ENCODE measurements around the gene SOWAHA. TPM values are rescaled to one million over a fixed set of nuclear protein-coding genes. Genes with fewer than 3 reads are reported as not detected.

SOWAHA gene
- total RNA-seq, 4 donors from 2014 or later: 0.27 to 0.87 TPM; not detected in 2

- H3K4me3 ChIP-seq: no peak overlapping the region
- H3K27me3 ChIP-seq: no peaks in the 10 kb centered on the region
- H3K9me3 ChIP-seq: no peaks in the 10 kb centered on the region
- ATAC-seq: no peak
- peaks cover 0 to 88% (median 38%) of the 10 kb centered on the region in 3 donors for H3K4me1 ChIP-seq
- no peaks in the 10 kb centered on the region for H3K36me3 ChIP-seq
- WGBS, 2 donors (ENCODE audit: low coverage in 1 of 2): 90 to 100% methylated on average over 1 to 5 of the region's 12 CpGs
- H3K27ac ChIP-seq: peak overlapping the region in 3 of 4 donors; percentile 86 to 88 (median 87)
- TF ChIP-seq POLR2A (IDR thresholded peaks at IDR 0.05): no peak
- no peak for TF ChIP-seq EP300 (IDR thresholded peaks at IDR 0.05)
- no peak for TF ChIP-seq CTCF (IDR thresholded peaks at IDR 0.05)
- no peak for TF ChIP-seq POLR2AphosphoS5 (IDR thresholded peaks at IDR 0.05)
These were observed 39.3 kb upstream of the SOWAHA start for GRCh38 chr5:132773601-132774355.

- Histone ChIP-seq H3K27me3 (no peaks in the 10 kb centered on the region), H3K4me1 (peaks cover 0 to 85% (median 38%) of the 10 kb centered on the region in 3 donors), H3K9me3 (no peaks in the 10 kb centered on the region), H3K4me3 (no peak overlapping the region), H3K36me3 (no peaks in the 10 kb centered on the region), H3K27ac (peak overlapping the region in 3 of 4 donors; percentile 86 to 88 (median 87))
- ATAC-seq: no peak
- WGBS, 2 donors (ENCODE audit: low coverage in 1 of 2): 60 to 86% methylated on average over 1 of the region's 3 CpGs
- TF ChIP-seq POLR2A (IDR thresholded peaks at IDR 0.05) (no peak), POLR2AphosphoS5 (IDR thresholded peaks at IDR 0.05) (no peak), EP300 (IDR thresholded peaks at IDR 0.05) (no peak), CTCF (IDR thresholded peaks at IDR 0.05) (no peak)
These were observed 38.7 kb upstream of the SOWAHA start for GRCh38 chr5:132774406-132774805.

- no peaks in the 10 kb centered on the region for H3K36me3 ChIP-seq
- no peak overlapping the region for H3K4me3 ChIP-seq
- H3K9me3 ChIP-seq: no peaks in the 10 kb centered on the region
- 67% methylated on average over 1 of the region's 5 CpGs; no CpG with 5 or more reads in 1 of the 2 donors for WGBS, 2 donors (ENCODE audit: low coverage in 1 of 2)
- peaks cover 0 to 83% (median 38%) of the 10 kb centered on the region in 3 donors for H3K4me1 ChIP-seq
- TF ChIP-seq CTCF (IDR thresholded peaks at IDR 0.05): no peak
- TF ChIP-seq POLR2AphosphoS5 (IDR thresholded peaks at IDR 0.05): no peak
- TF ChIP-seq EP300 (IDR thresholded peaks at IDR 0.05): no peak
- no peak for TF ChIP-seq POLR2A (IDR thresholded peaks at IDR 0.05)
- no peak for ATAC-seq
- H3K27me3 ChIP-seq: no peaks in the 10 kb centered on the region
- H3K27ac ChIP-seq: peak overlapping the region in 3 of 4 donors; percentile 86 to 88 (median 87)
These were observed 38.2 kb upstream of the SOWAHA start for GRCh38 chr5:132774896-132775295.

GRCh38 chr5:132775476-132775961 is 37.6 kb upstream of the SOWAHA start:
- ATAC-seq: no peak
- no peaks in the 10 kb centered on the region for H3K27me3 ChIP-seq
- WGBS, 2 donors (ENCODE audit: low coverage in 1 of 2): 22 to 26% methylated on average over 4 to 7 of the region's 7 CpGs
- peaks cover 0 to 78% (median 34%) of the 10 kb centered on the region in 3 donors for H3K4me1 ChIP-seq
- H3K4me3 ChIP-seq: peak overlapping the region in 1 of 2 donors; percentile 92
- peak overlapping the region in 3 of 4 donors; percentile 86 to 88 (median 87) for H3K27ac ChIP-seq
- TF ChIP-seq POLR2AphosphoS5 (IDR thresholded peaks at IDR 0.05) (no peak), CTCF (IDR thresholded peaks at IDR 0.05) (no peak), EP300 (IDR thresholded peaks at IDR 0.05) (no peak), POLR2A (IDR thresholded peaks at IDR 0.05) (no peak)
- H3K36me3 ChIP-seq: no peaks in the 10 kb centered on the region
- no peaks in the 10 kb centered on the region for H3K9me3 ChIP-seq
